Spleen (tissue), 7 donors: ENCODE results near the gene COL9A1.

ENCODE experiments used
- CTCF ChIP-seq, 11 experiments: fragments of 200-600 bp in 7 of 11; fragments of 450-650 bp in 4 of 11; sonication (generic) in 4 of 11; IDR thresholded peaks in 8 of 11; conservative IDR thresholded peaks in 3 of 11; 1 replicate in 7 of 11; 2 replicates in 4 of 11; pipeline versions ENCODE4 v1.4.0 to v1.8.0; 2016 to 2021; ENCODE audit warnings: antibody characterized with exemption in 11 of 11, inconsistent platforms in 4 of 11, mild to moderate bottlenecking in 1 of 11
- POLR2A ChIP-seq, 3 donors: fragments of 450-650 bp; IDR thresholded peaks; one replicate each; pipeline ENCODE4 v1.5.1; 2017; ENCODE audit warnings: antibody characterized with exemption in 3 of 3, mild to moderate bottlenecking in 1 of 3
- donor health status: DM: no; HTN: no; CAD: no; lungs with moderate emphysema.
- donor health status: DM: no; HTN: no; CAD: no.
- donor health status: DM: no; HTN: no; CAD: no.

DNA sequence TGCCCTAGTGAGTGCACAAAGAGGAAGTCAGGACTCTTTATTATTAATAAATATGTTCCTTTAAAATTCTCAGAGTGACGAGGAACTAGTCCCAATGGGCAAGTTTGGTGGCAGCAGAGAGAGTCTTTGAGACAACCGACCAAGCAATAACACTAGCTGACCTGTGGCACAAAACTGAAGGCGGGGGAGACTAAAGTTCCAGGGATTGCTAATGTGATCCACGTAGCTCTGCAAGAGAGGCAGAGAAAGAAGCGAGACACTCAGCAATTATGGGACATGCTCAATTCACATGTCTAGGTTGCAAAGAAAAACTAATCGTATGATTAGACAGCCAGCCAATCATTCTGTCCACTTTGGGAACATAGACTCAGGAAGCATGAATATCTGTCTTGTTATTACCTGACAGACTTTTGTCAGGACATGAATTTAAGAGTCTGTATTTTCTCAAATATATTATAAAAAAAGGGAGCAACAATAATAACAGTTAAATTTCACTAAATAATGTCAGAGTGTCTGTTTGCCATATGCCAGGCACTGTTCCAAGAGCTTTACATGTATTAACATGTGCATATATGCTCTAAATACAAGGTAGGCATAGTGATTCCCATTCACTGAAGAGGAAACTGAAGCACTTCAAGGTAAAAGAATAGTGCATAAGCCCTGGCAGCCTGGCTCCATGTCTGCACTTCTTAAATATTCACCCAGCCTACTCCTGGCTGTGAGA is 81.0 kb downstream of the COL9A1 start:
- TF ChIP-seq POLR2A (IDR thresholded peaks at IDR 0.05) = no peak
- no peak for TF ChIP-seq CTCF (IDR thresholded peaks at IDR 0.05 in 8 of 11, conservative IDR thresholded peaks at IDR 0.05 in 3 of 11)
